Karpas-422 (cell line): ENCODE data around the gene DPP10. TPM values are rescaled to one million over a fixed set of nuclear protein-coding genes. Genes with fewer than 3 reads are reported as not detected.

Experiments
- DNase-seq: peaks from one replicate; pipeline ENCODE4 v3.0.0-alpha.2; 2015
- H2AFZ ChIP-seq: fragments of 200-600 bp; sonication (generic); 2 replicates; pipeline ENCODE4 v1.6.1; 2014; ENCODE audit warnings: antibody characterized with exemption, low read length, mixed read lengths
- H3K27ac ChIP-seq: fragments of 200-600 bp; sonication (generic); 2 replicates; pipeline ENCODE4 v1.5.1; 2014; ENCODE audit warnings: mild to moderate bottlenecking, low read length, moderate library complexity
- H3K27me3 ChIP-seq: fragments of 200-600 bp; sonication (generic); 2 replicates; pipeline ENCODE4 v1.6.1; 2014; ENCODE audit warnings: low read length, mixed read lengths
- H3K36me3 ChIP-seq: fragments of 200-600 bp; sonication (generic); 2 replicates; pipeline ENCODE4 v1.6.1; 2014; ENCODE audit warnings: low read length, mixed read lengths; ENCODE audit not compliant: insufficient read depth
- H3K4me1 ChIP-seq: fragments of 200-600 bp; sonication (generic); 2 replicates; pipeline ENCODE4 v1.6.1; 2014; ENCODE audit warnings: mild to moderate bottlenecking, low read length, mixed read lengths
- H3K4me2 ChIP-seq: fragments of 200-600 bp; sonication (generic); 2 replicates; pipeline ENCODE4 v1.6.1; 2014; ENCODE audit warnings: low read length, low read depth, mild to moderate bottlenecking; ENCODE audit not compliant: poor library complexity, severe bottlenecking
- H3K4me3 ChIP-seq: fragments of 200-600 bp; sonication (generic); 2 replicates; pipeline ENCODE4 v1.5.1; 2014; ENCODE audit warnings: mild to moderate bottlenecking, antibody characterized with exemption, low read length, mixed read lengths
- H3K79me2 ChIP-seq: fragments of 200-600 bp; sonication (generic); 2 replicates; pipeline ENCODE4 v1.6.1; 2014; ENCODE audit warnings: mild to moderate bottlenecking, low read length, mixed read lengths
- H3K9ac ChIP-seq: fragments of 200-600 bp; sonication (generic); 2 replicates; pipeline ENCODE4 v1.6.0; 2014; ENCODE audit warnings: low read length
- H3K9me2 ChIP-seq: fragments of 200-600 bp; sonication (generic), shearing (Covaris generic); replicated peaks from 2 replicates; pipeline ENCODE4 v1.6.0; 2014; ENCODE audit warnings: mild to moderate bottlenecking, low read length, moderate library complexity; ENCODE audit not compliant: insufficient read depth
- H3K9me3 ChIP-seq: fragments of 300-700, 200-600 bp; sonication (generic); 2 replicates; pipeline ENCODE4 v1.6.1; 2014; ENCODE audit warnings: low read length, mixed read lengths
- H4K20me1 ChIP-seq: fragments of 200-600 bp; sonication (generic); 2 replicates; pipeline ENCODE4 v1.6.1; 2014; ENCODE audit warnings: mild to moderate bottlenecking, antibody characterized with exemption, low read length, low read depth; ENCODE audit not compliant: insufficient read depth
- total RNA-seq: library from RNA; depleted of rRNA; stranded (reverse); fragments of >200 nt; shearing (Covaris generic); gene quantifications from 2 replicates; pipeline ENCODE4 v1.2.3, GENCODE V29; 2014; ENCODE audit warnings: low replicate concordance

The DPP10 gene
- total RNA-seq, 1 experiment from 2014 or later = not detected

- Histone ChIP-seq H4K20me1 (no peaks in the 10 kb centered on the region), H3K4me3 (no peak overlapping the region), H3K79me2 (no peaks in the 10 kb centered on the region), H3K9me2 (no peaks in the 10 kb centered on the region; the same call in 1 of the 2 replicates), H3K9me3 (no peaks in the 10 kb centered on the region; the same call in 1 of the 2 replicates), H3K36me3 (no peaks in the 10 kb centered on the region), H3K9ac (no peak overlapping the region), H2AFZ (no peak overlapping the region), H3K27ac (no peak overlapping the region), H3K4me1 (no peaks in the 10 kb centered on the region), H3K4me2 (no peak overlapping the region), H3K27me3 (no peaks in the 10 kb centered on the region)
- DNase-seq = no peak
Observed at GRCh38 chr2:115610888-115611287, 1168.4 kb downstream of the DPP10 start.

- Histone ChIP-seq H3K4me2 (no peak overlapping the region), H3K9me2 (no peaks in the 10 kb centered on the region), H3K4me3 (no peak overlapping the region), H4K20me1 (no peaks in the 10 kb centered on the region), H3K9ac (no peak overlapping the region), H3K4me1 (no peaks in the 10 kb centered on the region), H3K9me3 (peaks cover 7% of the 10 kb centered on the region; the same call in 1 of the 2 replicates), H3K79me2 (no peaks in the 10 kb centered on the region), H3K36me3 (no peaks in the 10 kb centered on the region), H3K27ac (no peak overlapping the region), H2AFZ (no peak overlapping the region), H3K27me3 (no peaks in the 10 kb centered on the region)
- no peak for DNase-seq
Observed at GRCh38 chr2:115624332-115624731, 1181.9 kb downstream of the DPP10 start.

GRCh38 chr2:115634578-115634977, 1192.1 kb downstream of the DPP10 start:
- Histone ChIP-seq H3K4me1 (no peaks in the 10 kb centered on the region), H3K36me3 (no peaks in the 10 kb centered on the region), H3K4me2 (no peak overlapping the region), H3K79me2 (no peaks in the 10 kb centered on the region), H3K9me3 (peaks cover 15% of the 10 kb centered on the region), H3K9me2 (no peaks in the 10 kb centered on the region), H4K20me1 (no peaks in the 10 kb centered on the region), H2AFZ (no peak overlapping the region), H3K27me3 (no peaks in the 10 kb centered on the region), H3K9ac (no peak overlapping the region), H3K4me3 (no peak overlapping the region), H3K27ac (no peak overlapping the region)
- no peak for DNase-seq

GRCh38 chr2:115635430-115635829, 1193.0 kb downstream of the DPP10 start:
- Histone ChIP-seq H3K9me2 (no peaks in the 10 kb centered on the region), H3K4me2 (no peak overlapping the region), H3K4me1 (no peaks in the 10 kb centered on the region), H3K4me3 (no peak overlapping the region), H3K9me3 (peaks cover 15% of the 10 kb centered on the region), H3K27me3 (no peaks in the 10 kb centered on the region), H2AFZ (no peak overlapping the region), H3K27ac (no peak overlapping the region), H4K20me1 (no peaks in the 10 kb centered on the region), H3K79me2 (no peaks in the 10 kb centered on the region), H3K36me3 (no peaks in the 10 kb centered on the region), H3K9ac (no peak overlapping the region)
- DNase-seq = no peak

- H3K79me2 ChIP-seq = no peaks in the 10 kb centered on the region
- no peak overlapping the region for H3K27ac ChIP-seq
- H3K9ac ChIP-seq = no peak overlapping the region
- no peaks in the 10 kb centered on the region for H3K4me1 ChIP-seq
- H3K27me3 ChIP-seq = no peaks in the 10 kb centered on the region; the same call in 1 of the 2 replicates
- H3K4me3 ChIP-seq = no peak overlapping the region
- H3K4me2 ChIP-seq = no peak overlapping the region
- no peak overlapping the region for H2AFZ ChIP-seq
- no peaks in the 10 kb centered on the region for H3K36me3 ChIP-seq
- no peak for DNase-seq
- H3K9me3 ChIP-seq = peaks cover 18% of the 10 kb centered on the region
- no peaks in the 10 kb centered on the region for H4K20me1 ChIP-seq
- H3K9me2 ChIP-seq = no peaks in the 10 kb centered on the region
Observed at GRCh38 chr2:115649731-115650130, 1207.3 kb downstream of the DPP10 start.

GRCh38 chr2:115650827-115651226, 1208.4 kb downstream of the DPP10 start:
- Histone ChIP-seq H2AFZ (no peak overlapping the region), H3K9me2 (no peaks in the 10 kb centered on the region), H3K4me2 (no peak overlapping the region), H3K9ac (no peak overlapping the region), H3K4me1 (no peaks in the 10 kb centered on the region), H3K36me3 (no peaks in the 10 kb centered on the region), H3K27ac (no peak overlapping the region), H3K9me3 (peaks cover 16% of the 10 kb centered on the region), H3K27me3 (no peaks in the 10 kb centered on the region; the same call in 1 of the 2 replicates), H4K20me1 (no peaks in the 10 kb centered on the region), H3K79me2 (no peaks in the 10 kb centered on the region), H3K4me3 (no peak overlapping the region)
- DNase-seq = no peak

GRCh38 chr2:115652652-115653051, 1210.2 kb downstream of the DPP10 start:
- DNase-seq = no peak
- Histone ChIP-seq H2AFZ (no peak overlapping the region), H3K9me3 (peaks cover 14% of the 10 kb centered on the region; the same call in 1 of the 2 replicates), H3K4me1 (no peaks in the 10 kb centered on the region), H3K4me2 (no peak overlapping the region), H3K9me2 (no peaks in the 10 kb centered on the region), H3K9ac (no peak overlapping the region), H3K79me2 (no peaks in the 10 kb centered on the region), H3K36me3 (no peaks in the 10 kb centered on the region), H3K27ac (no peak overlapping the region), H4K20me1 (no peaks in the 10 kb centered on the region), H3K27me3 (no peaks in the 10 kb centered on the region; the same call in 1 of the 2 replicates), H3K4me3 (no peak overlapping the region)

- H3K9me2 ChIP-seq = no peaks in the 10 kb centered on the region
- H3K4me2 ChIP-seq = no peak overlapping the region
- no peaks in the 10 kb centered on the region for H3K79me2 ChIP-seq
- no peak overlapping the region for H3K27ac ChIP-seq
- H3K27me3 ChIP-seq = no peaks in the 10 kb centered on the region; the same call in 1 of the 2 replicates
- H4K20me1 ChIP-seq = no peaks in the 10 kb centered on the region
- no peaks in the 10 kb centered on the region for H3K4me1 ChIP-seq
- H3K9me3 ChIP-seq = peaks cover 7% of the 10 kb centered on the region; the same call in 1 of the 2 replicates
- no peak overlapping the region for H3K9ac ChIP-seq
- no peak for DNase-seq
- H3K36me3 ChIP-seq = no peaks in the 10 kb centered on the region
- H3K4me3 ChIP-seq = no peak overlapping the region
- no peak overlapping the region for H2AFZ ChIP-seq
Observed at GRCh38 chr2:115654362-115654761, 1211.9 kb downstream of the DPP10 start.

- no peaks in the 10 kb centered on the region for H3K79me2 ChIP-seq
- no peaks in the 10 kb centered on the region for H3K36me3 ChIP-seq
- no peak overlapping the region for H3K9ac ChIP-seq
- H3K4me2 ChIP-seq = no peak overlapping the region
- no peak for DNase-seq
- peaks cover 35% of the 10 kb centered on the region for H3K9me3 ChIP-seq
- H3K4me1 ChIP-seq = no peaks in the 10 kb centered on the region
- no peak overlapping the region for H3K4me3 ChIP-seq
- H2AFZ ChIP-seq = no peak overlapping the region
- no peak overlapping the region for H3K27ac ChIP-seq
- no peaks in the 10 kb centered on the region for H3K27me3 ChIP-seq
- H4K20me1 ChIP-seq = no peaks in the 10 kb centered on the region
- no peaks in the 10 kb centered on the region for H3K9me2 ChIP-seq
Observed at GRCh38 chr2:115678129-115678528, 1235.7 kb downstream of the DPP10 start.
